ENCODE data around the gene CERS4.
A peak's percentile ranks its signal among the peaks of the same experiment; 100 is the strongest.

The CERS4 gene

GRCh38 chr19:8212916-8213315 lies 3.7 kb downstream of the CERS4 start:
- DNase-seq = no peak

GRCh38 chr19:8213827-8214672 lies 4.9 kb downstream of the CERS4 start:
- H3K36me3 ChIP-seq (ENCODE audit: control insufficient read depth in 1 of 2, insufficient read depth in 2 of 2, low read length in 2 of 2) = no peaks in the 10 kb centered on the region
- H2AFZ ChIP-seq (ENCODE audit: insufficient read depth, low read length, poor library complexity) = no peak overlapping the region
- peaks cover 2% of the 10 kb centered on the region for H3K9me3 ChIP-seq (ENCODE audit: insufficient read depth, low read depth, low read length)
- no peaks in the 10 kb centered on the region for H3K27me3 ChIP-seq (ENCODE audit: insufficient read depth, low read length)
- no CpG with 5 or more reads among the region's 5 CpGs for WGBS (ENCODE audit: extremely low coverage, insufficient coverage, insufficient read length)
- H2BK120ac ChIP-seq (ENCODE audit: insufficient read depth, low read length, poor library complexity) = no peak overlapping the region
- H3K9ac ChIP-seq (ENCODE audit: low read length) = no peak overlapping the region
- no peak overlapping the region for H4K91ac ChIP-seq (ENCODE audit: low read depth, low read length)
- no peak overlapping the region for H3K18ac ChIP-seq (ENCODE audit: low read length)
- no peak overlapping the region for H4K8ac ChIP-seq (ENCODE audit: low read depth, low read length)
- H3K4ac ChIP-seq (ENCODE audit: low read depth, low read length) = no peak overlapping the region
- H3K4me1 ChIP-seq (ENCODE audit: control insufficient read depth in 1 of 2, insufficient read depth in 2 of 2, low read length in 2 of 2) = peaks cover 6 to 7% of the 10 kb centered on the region in 2 experiments
- H4K12ac ChIP-seq (ENCODE audit: low read depth, low read length) = no peak overlapping the region
- no peak overlapping the region for H3K27ac ChIP-seq (ENCODE audit: low read depth, low read length)
- no peak overlapping the region for H2BK12ac ChIP-seq (ENCODE audit: low read length)
- peaks cover 10% of the 10 kb centered on the region for H3K79me2 ChIP-seq (ENCODE audit: control insufficient read depth, insufficient read depth, low read length, poor library complexity)
- no peak overlapping the region for H3K14ac ChIP-seq (ENCODE audit: low read length)
- no peak overlapping the region for H3K4me3 ChIP-seq (ENCODE audit: low read depth, low read length)
- H2BK5ac ChIP-seq (ENCODE audit: low read depth, low read length, poor library complexity) = no peak overlapping the region
- H3K79me1 ChIP-seq (ENCODE audit: low read length) = peaks cover 6% of the 10 kb centered on the region
- no peak overlapping the region for H2AK5ac ChIP-seq (ENCODE audit: low read length)
- H3K4me2 ChIP-seq (ENCODE audit: low read length) = no peak overlapping the region
- DNase-seq = peak in 1 of 2 donors; percentile 39
- no peak overlapping the region for H3K23ac ChIP-seq (ENCODE audit: low read length)

More at GRCh38 chr19:8212916-8213315, 3.7 kb downstream of the CERS4 start:
- Histone ChIP-seq H3K23ac (ENCODE audit: low read length) (no peak overlapping the region), H2AK5ac (ENCODE audit: low read length) (no peak overlapping the region), H2BK12ac (ENCODE audit: low read length) (no peak overlapping the region), H3K9ac (ENCODE audit: low read length) (no peak overlapping the region), H3K9me3 (ENCODE audit: insufficient read depth, low read depth, low read length) (peaks cover 2% of the 10 kb centered on the region), H4K12ac (ENCODE audit: low read depth, low read length) (no peak overlapping the region), H2AFZ (ENCODE audit: insufficient read depth, low read length, poor library complexity) (no peak overlapping the region), H3K4me3 (ENCODE audit: low read depth, low read length) (no peak overlapping the region), H2BK120ac (ENCODE audit: insufficient read depth, low read length, poor library complexity) (no peak overlapping the region), H3K27ac (ENCODE audit: low read depth, low read length) (no peak overlapping the region), H4K91ac (ENCODE audit: low read depth, low read length) (no peak overlapping the region), H3K4me1 (ENCODE audit: control insufficient read depth in 1 of 2, insufficient read depth in 2 of 2, low read length in 2 of 2) (peaks cover 14% of the 10 kb centered on the region in 2 experiments), H3K79me1 (ENCODE audit: low read length) (peaks cover 10% of the 10 kb centered on the region), H3K18ac (ENCODE audit: low read length) (no peak overlapping the region), H3K27me3 (ENCODE audit: insufficient read depth, low read length) (no peaks in the 10 kb centered on the region), H2BK5ac (ENCODE audit: low read depth, low read length, poor library complexity) (no peak overlapping the region), H3K79me2 (ENCODE audit: control insufficient read depth, insufficient read depth, low read length, poor library complexity) (peaks cover 12% of the 10 kb centered on the region), H3K4me2 (ENCODE audit: low read length) (no peak overlapping the region), H3K36me3 (ENCODE audit: control insufficient read depth in 1 of 2, insufficient read depth in 2 of 2, low read length in 2 of 2) (no peaks in the 10 kb centered on the region), H4K8ac (ENCODE audit: low read depth, low read length) (no peak overlapping the region), H3K4ac (ENCODE audit: low read depth, low read length) (no peak overlapping the region), H3K14ac (ENCODE audit: low read length) (no peak overlapping the region)
- WGBS (ENCODE audit: extremely low coverage, insufficient coverage, insufficient read length) = no CpG with 5 or more reads among the region's 6 CpGs

GRCh38 chr19:8214802-8215201 lies 5.6 kb downstream of the CERS4 start:
- WGBS (ENCODE audit: extremely low coverage, insufficient coverage, insufficient read length) = no CpG with 5 or more reads among the region's 6 CpGs
- H3K18ac ChIP-seq (ENCODE audit: low read length) = no peak overlapping the region
- no peak overlapping the region for H2BK5ac ChIP-seq (ENCODE audit: low read depth, low read length, poor library complexity)
- H3K4me3 ChIP-seq (ENCODE audit: low read depth, low read length) = no peak overlapping the region
- no peak overlapping the region for H3K23ac ChIP-seq (ENCODE audit: low read length)
- H3K27ac ChIP-seq (ENCODE audit: low read depth, low read length) = no peak overlapping the region
- no peak overlapping the region for H2BK120ac ChIP-seq (ENCODE audit: insufficient read depth, low read length, poor library complexity)
- H3K14ac ChIP-seq (ENCODE audit: low read length) = no peak overlapping the region
- H2AFZ ChIP-seq (ENCODE audit: insufficient read depth, low read length, poor library complexity) = no peak overlapping the region
- no peak overlapping the region for H4K8ac ChIP-seq (ENCODE audit: low read depth, low read length)
- no peak for DNase-seq
- peaks cover 6 to 7% of the 10 kb centered on the region in 2 experiments for H3K4me1 ChIP-seq (ENCODE audit: control insufficient read depth in 1 of 2, insufficient read depth in 2 of 2, low read length in 2 of 2)
- H3K36me3 ChIP-seq (ENCODE audit: control insufficient read depth in 1 of 2, insufficient read depth in 2 of 2, low read length in 2 of 2) = no peaks in the 10 kb centered on the region
- peaks cover under 1% of the 10 kb centered on the region for H3K79me1 ChIP-seq (ENCODE audit: low read length)
- peaks cover 2% of the 10 kb centered on the region for H3K9me3 ChIP-seq (ENCODE audit: insufficient read depth, low read depth, low read length)
- peak overlapping the region; percentile 4 for H3K4ac ChIP-seq (ENCODE audit: low read depth, low read length)
- H4K12ac ChIP-seq (ENCODE audit: low read depth, low read length) = no peak overlapping the region
- no peak overlapping the region for H3K4me2 ChIP-seq (ENCODE audit: low read length)
- H3K27me3 ChIP-seq (ENCODE audit: insufficient read depth, low read length) = no peaks in the 10 kb centered on the region
- no peak overlapping the region for H3K9ac ChIP-seq (ENCODE audit: low read length)
- no peak overlapping the region for H2BK12ac ChIP-seq (ENCODE audit: low read length)
- no peak overlapping the region for H2AK5ac ChIP-seq (ENCODE audit: low read length)
- no peak overlapping the region for H4K91ac ChIP-seq (ENCODE audit: low read depth, low read length)
- H3K79me2 ChIP-seq (ENCODE audit: control insufficient read depth, insufficient read depth, low read length, poor library complexity) = peaks cover 7% of the 10 kb centered on the region

- Histone ChIP-seq H3K14ac (ENCODE audit: low read length) (no peak overlapping the region), H3K18ac (ENCODE audit: low read length) (no peak overlapping the region), H3K27ac (ENCODE audit: low read depth, low read length) (no peak overlapping the region), H2AK5ac (ENCODE audit: low read length) (no peak overlapping the region), H3K27me3 (ENCODE audit: insufficient read depth, low read length) (no peaks in the 10 kb centered on the region), H3K23ac (ENCODE audit: low read length) (no peak overlapping the region), H3K4me2 (ENCODE audit: low read length) (no peak overlapping the region), H3K9ac (ENCODE audit: low read length) (no peak overlapping the region), H4K12ac (ENCODE audit: low read depth, low read length) (no peak overlapping the region), H3K9me3 (ENCODE audit: insufficient read depth, low read depth, low read length) (peaks cover 2% of the 10 kb centered on the region), H3K79me2 (ENCODE audit: control insufficient read depth, insufficient read depth, low read length, poor library complexity) (peaks cover 4% of the 10 kb centered on the region), H3K36me3 (ENCODE audit: control insufficient read depth in 1 of 2, insufficient read depth in 2 of 2, low read length in 2 of 2) (no peaks in the 10 kb centered on the region), H2BK5ac (ENCODE audit: low read depth, low read length, poor library complexity) (no peak overlapping the region), H4K8ac (ENCODE audit: low read depth, low read length) (no peak overlapping the region), H2AFZ (ENCODE audit: insufficient read depth, low read length, poor library complexity) (no peak overlapping the region), H4K91ac (ENCODE audit: low read depth, low read length) (no peak overlapping the region), H2BK120ac (ENCODE audit: insufficient read depth, low read length, poor library complexity) (no peak overlapping the region), H2BK12ac (ENCODE audit: low read length) (no peak overlapping the region), H3K79me1 (ENCODE audit: low read length) (no peaks in the 10 kb centered on the region), H3K4ac (ENCODE audit: low read depth, low read length) (no peak overlapping the region), H3K4me3 (ENCODE audit: low read depth, low read length) (no peak overlapping the region), H3K4me1 (ENCODE audit: control insufficient read depth in 1 of 2, insufficient read depth in 2 of 2, low read length in 2 of 2) (peaks cover 0 to 3% of the 10 kb centered on the region in 2 experiments)
- DNase-seq = no peak
- WGBS (ENCODE audit: extremely low coverage, insufficient coverage, insufficient read length) = no CpG with 5 or more reads among the region's 4 CpGs
Measured at GRCh38 chr19:8215783-8216182, 6.6 kb downstream of the CERS4 start.

Data from trophoblast cell (in vitro differentiated cells and primary cell).